Kasumi-1 (cell line): Measurements from ENCODE around the gene SEPHS1.
"Not testable (repeated sequence)": the region's sequence is repeated elsewhere in the genome, so short reads cannot be mapped to it uniquely, and the experiment has no call there.

ENCODE experiments used
- DNase-seq, 2 experiments: peaks; one replicate each; lab custom pipeline; 2025; lab: John Stamatoyannopoulos, UW

Gene SEPHS1, protein sequence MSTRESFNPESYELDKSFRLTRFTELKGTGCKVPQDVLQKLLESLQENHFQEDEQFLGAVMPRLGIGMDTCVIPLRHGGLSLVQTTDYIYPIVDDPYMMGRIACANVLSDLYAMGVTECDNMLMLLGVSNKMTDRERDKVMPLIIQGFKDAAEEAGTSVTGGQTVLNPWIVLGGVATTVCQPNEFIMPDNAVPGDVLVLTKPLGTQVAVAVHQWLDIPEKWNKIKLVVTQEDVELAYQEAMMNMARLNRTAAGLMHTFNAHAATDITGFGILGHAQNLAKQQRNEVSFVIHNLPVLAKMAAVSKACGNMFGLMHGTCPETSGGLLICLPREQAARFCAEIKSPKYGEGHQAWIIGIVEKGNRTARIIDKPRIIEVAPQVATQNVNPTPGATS

GRCh38 chr10:13348216-13349017 lies at the start of gene SEPHS1:
SEPHS1 (minus strand) TSS chr10:13348293; CDS start chr10:13344950, 3,343 bp downstream.
- DNase-seq = peak; percentile 74 to 76

GRCh38 chr10:13397052-13397451 lies 49.0 kb upstream of the SEPHS1 start:
- no peak for DNase-seq

- no peak for DNase-seq
These were observed 48.3 kb upstream of the SEPHS1 start for GRCh38 chr10:13396369-13396768.

- no peak for DNase-seq
These were observed 47.4 kb upstream of the SEPHS1 start for GRCh38 chr10:13395540-13395939.

DNA sequence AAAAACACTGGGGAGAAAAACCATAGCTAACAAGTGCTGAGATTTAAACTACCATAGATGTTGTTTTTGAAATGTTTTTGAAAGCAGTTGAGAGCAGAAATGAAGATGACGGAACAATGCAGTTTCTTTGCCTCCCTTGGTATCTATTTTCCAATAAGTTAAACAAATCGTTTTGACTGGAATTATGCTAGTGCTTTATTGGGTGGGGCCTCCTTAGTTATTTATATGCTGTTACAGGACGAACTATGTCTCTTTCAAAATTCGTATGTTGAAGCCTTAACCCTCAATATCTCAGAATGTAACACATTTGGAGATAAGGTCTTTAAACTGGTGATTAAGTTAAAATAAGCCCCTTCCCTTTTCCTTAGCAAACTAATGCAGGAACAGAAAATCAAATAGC lies 45.5 kb upstream of the SEPHS1 start:
- no peak for DNase-seq

GRCh38 chr10:13392701-13393100 lies 44.6 kb upstream of the SEPHS1 start:
- no peak for DNase-seq

DNA sequence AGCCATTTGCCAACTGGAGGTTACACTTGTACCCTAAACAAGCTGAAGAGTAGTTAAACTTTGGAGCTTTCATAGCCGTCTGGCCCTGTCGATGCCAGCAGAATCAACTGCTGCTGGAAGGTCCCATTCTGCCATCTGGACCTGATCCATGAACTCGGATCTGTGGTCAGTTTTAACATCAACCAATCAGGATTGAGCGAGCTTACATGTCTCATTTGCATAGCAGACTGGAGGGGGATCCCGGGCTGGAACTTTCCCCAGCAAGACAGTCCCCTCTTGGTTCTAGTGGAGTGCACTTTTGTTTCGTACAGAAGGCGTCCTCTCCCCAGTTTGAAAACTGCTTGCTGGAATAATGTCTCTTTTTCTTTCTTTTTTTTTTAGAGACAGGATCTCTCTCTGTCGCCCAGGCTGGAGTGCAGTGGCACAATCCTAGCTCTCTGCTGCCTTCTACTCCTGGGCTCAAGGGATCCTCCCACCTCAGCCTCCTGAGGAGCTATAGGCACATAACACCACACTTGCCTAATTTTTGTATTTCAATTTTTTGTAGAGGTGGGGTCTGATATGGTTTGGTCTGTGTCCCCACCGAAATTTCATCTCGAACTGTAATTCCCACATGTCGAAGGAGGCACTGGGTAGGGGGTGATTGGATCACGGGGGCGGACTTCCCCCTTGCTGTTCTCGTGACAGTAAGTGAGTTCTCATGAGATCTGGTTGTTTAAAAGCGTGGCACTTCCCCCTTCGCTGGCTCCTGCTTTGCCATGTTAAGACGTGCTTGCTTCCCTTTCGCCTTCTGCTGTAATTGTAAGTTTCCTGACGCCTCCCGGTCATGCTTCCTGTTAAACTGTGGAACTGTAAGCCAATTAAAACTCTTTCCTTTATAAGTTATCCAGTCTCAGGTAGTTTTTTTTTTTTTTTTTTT lies 42.8 kb upstream of the SEPHS1 start:
- DNase-seq = peak; percentile 26 to 27

GRCh38 chr10:13388478-13389230 lies 40.6 kb upstream of the SEPHS1 start:
- no peak for DNase-seq

GRCh38 chr10:13386021-13386420 lies 37.9 kb upstream of the SEPHS1 start:
- no peak for DNase-seq

- no peak for DNase-seq
These were observed 35.3 kb upstream of the SEPHS1 start for GRCh38 chr10:13383399-13383761.

- DNase-seq = no peak
These were observed 34.8 kb upstream of the SEPHS1 start for GRCh38 chr10:13382703-13383398.

DNA sequence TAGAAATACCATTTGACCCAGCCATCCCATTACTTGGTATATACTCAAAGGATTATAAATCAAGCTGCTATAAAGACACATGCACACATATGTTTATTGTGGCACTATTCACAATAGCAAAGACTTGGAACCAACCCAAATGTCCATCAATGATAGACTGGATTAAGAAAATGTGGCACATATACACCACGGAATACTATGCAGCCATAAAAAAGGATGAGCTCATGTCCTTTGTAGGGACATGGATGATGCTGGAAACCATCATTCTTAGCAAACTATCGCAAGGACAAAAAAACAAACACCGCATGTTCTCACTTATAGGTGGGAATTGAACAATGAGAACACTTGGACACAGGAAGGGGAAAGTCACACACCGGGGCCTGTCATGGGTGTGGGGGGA lies 31.0 kb upstream of the SEPHS1 start:
- DNase-seq = not testable (repeated sequence)

GRCh38 chr10:13376746-13377145 lies 28.7 kb upstream of the SEPHS1 start:
- DNase-seq = no peak

GRCh38 chr10:13376297-13376696 lies 28.2 kb upstream of the SEPHS1 start:
- DNase-seq = no peak

- no peak for DNase-seq
These were observed 27.7 kb upstream of the SEPHS1 start for GRCh38 chr10:13375791-13376190.

GRCh38 chr10:13373644-13374043 lies 25.6 kb upstream of the SEPHS1 start:
- no peak for DNase-seq

- DNase-seq = no peak
These were observed 24.4 kb upstream of the SEPHS1 start for GRCh38 chr10:13372524-13372923.

- peak; percentile 90 to 95 for DNase-seq
These were observed 23.9 kb upstream of the SEPHS1 start for GRCh38 chr10:13371897-13372470.

GRCh38 chr10:13366891-13367290 lies 18.8 kb upstream of the SEPHS1 start:
- no peak for DNase-seq

- DNase-seq = no peak
These were observed 17.7 kb upstream of the SEPHS1 start for GRCh38 chr10:13365831-13366230.
